Ovary (tissue), 9 donors: Measurements from ENCODE around the gene HIF3A. TPM values are rescaled to one million over a fixed set of nuclear protein-coding genes. Genes with fewer than 3 reads are reported as not detected.

ENCODE experiments used
- DNase-seq, 5 donors: peaks; one replicate each; pipeline ENCODE4 v3.0.0-alpha.2; 2019 to 2020
- H3K27ac ChIP-seq, 2 donors: fragments of 200-600 bp; one replicate each; pipeline versions ENCODE4 v1.5.1 to v1.8.0; 2019 to 2022
- H3K27me3 ChIP-seq: fragments of 200-600 bp; one replicate; pipeline ENCODE4 v1.8.0; 2022
- H3K36me3 ChIP-seq: fragments of 200-600 bp; sonication (generic); one replicate; pipeline ENCODE4 v1.5.1; 2019
- H3K4me1 ChIP-seq: one replicate; pipeline ENCODE4 v1.8.1; 2013; ENCODE audit warnings: mild to moderate bottlenecking, moderate library complexity; ENCODE audit not compliant: insufficient read depth
- H3K4me3 ChIP-seq: fragments of 200-600 bp; sonication (generic); one replicate; pipeline ENCODE4 v1.5.1; 2017
- H3K9me3 ChIP-seq, 2 donors: fragments of 200-600 bp in 1 of 2; sonication (generic) in 1 of 2; one replicate each; pipeline versions ENCODE4 v1.5.1 to v1.8.1; 2013 to 2019; ENCODE audit warnings: mild to moderate bottlenecking in 1 of 2, moderate library complexity in 1 of 2
- CTCF ChIP-seq, 3 donors: fragments of 450-650 bp in 2 of 3; fragments of 200-600 bp in 1 of 3; IDR thresholded peaks; one replicate each; pipeline versions ENCODE4 v1.5.1 to v1.8.0; 2016 to 2022; ENCODE audit warnings: antibody characterized with exemption in 3 of 3, mild to moderate bottlenecking in 1 of 3
- EP300 ChIP-seq: sonication (generic); formaldehyde crosslinking; IDR thresholded peaks from one replicate; pipeline ENCODE4 v1.6.1; 2017; ENCODE audit warnings: antibody characterized with exemption
- POLR2A ChIP-seq: fragments of 450-650 bp; IDR thresholded peaks from one replicate; pipeline ENCODE4 v1.6.1; 2017; ENCODE audit warnings: antibody characterized with exemption, mild to moderate bottlenecking, moderate library complexity
- WGBS, 3 donors: extraction: QIAGEN DNeasy Blood & Tissue Kit in 1 of 3; methylation state at CpG; one replicate each; pipeline versions ENCODE4 v1.1.5 to v1.1.7; 2013 to 2017; 5-methylcytosine and 5-hydroxymethylcytosine counted together
- intact Hi-C, 4 donors: fragments of 100-400 bp; cut with DNase I; formaldehyde crosslinking; loops; one replicate each; pipeline versions ENCODE4 v1.11.0 to v1.15.1; 2022 to 2023
- polyA plus RNA-seq, 2 donors: library from polyadenylated mRNA; stranded (reverse); fragments of 200-250 nt in 1 of 2; fragments of 350-450 nt in 1 of 2; fragmentation: Illumina TruSeq in 1 of 2; extraction: RNeasy Lipid Tissue Mini Kit (QIAGEN cat#74804) in 1 of 2; gene quantifications; one replicate each; pipeline ENCODE4 v1.2.3, GENCODE V29; 2013 to 2014
- total RNA-seq, 7 donors: library from RNA; depleted of rRNA in 2 of 7; stranded (reverse); fragments of >200 nt in 2 of 7; fragmentation: NEBNext Ultra II Directional in 3 of 7; extraction: Animal tissue kit (Norgen Biotek cat#: 25700) in 3 of 7; gene quantifications; one replicate each; pipeline versions ENCODE4 v1.1.0 to v1.2.4, GENCODE V29; 2016 to 2023
- donor health status: DM: no; HTN: no; CAD: no; lungs with moderate emphysema.
- donor health status: DM: no; HTN: no; CAD: no.
- donor health status: Bipolar disorder and iron deficiency.
- donor health status: DM: yes; HTN: yes; CAD: no.
- donor health status: DM: no; HTN: no; CAD: no.
- donor health status: DM: yes; HTN: yes; CAD: no.

Gene HIF3A
- total and polyA plus RNA-seq, 9 donors = 10.8 to 82.2 (median 40.9) TPM

- no peak for DNase-seq
- intact Hi-C loops = loop anchor here in 1 of 4 donors (5.0 kb wide), 2 partner anchors 42 to 67 kb away; no protein-coding TSS in a partner anchor
- no peaks in the 10 kb centered on the region for H3K9me3 ChIP-seq
- no peak overlapping the region for H3K27ac ChIP-seq
- H3K27me3 ChIP-seq = no peaks in the 10 kb centered on the region
- H3K4me1 ChIP-seq = peaks cover 19% of the 10 kb centered on the region
- no peak overlapping the region for H3K4me3 ChIP-seq
- TF ChIP-seq CTCF (IDR thresholded peaks at IDR 0.05) (no peak), EP300 (no peak), POLR2A (no peak)
- WGBS, 3 donors = 68 to 72% (median 70%) methylated on average over 11 of the region's 11 CpGs
- H3K36me3 ChIP-seq = no peaks in the 10 kb centered on the region
Measured at GRCh38 chr19:46349311-46349993, 52.6 kb downstream of the HIF3A start.

- no peak for DNase-seq
- TF ChIP-seq EP300 = no peak
- no peak for TF ChIP-seq CTCF (IDR thresholded peaks at IDR 0.05)
- TF ChIP-seq POLR2A = no peak
- peak overlapping the region in 1 of 2 donors; percentile 19 for H3K27ac ChIP-seq
- no peaks in the 10 kb centered on the region for H3K9me3 ChIP-seq
- H3K27me3 ChIP-seq = no peaks in the 10 kb centered on the region
- peaks cover 19% of the 10 kb centered on the region for H3K4me1 ChIP-seq
- intact Hi-C loops = loop anchor here in 2 of 4 donors (10.0 kb wide), 2 partner anchors 55 to 65 kb away; partner anchors contain the start of gene HIF3A (in 1 of the 2)
- H3K4me3 ChIP-seq = no peak overlapping the region
- no peaks in the 10 kb centered on the region for H3K36me3 ChIP-seq
- WGBS, 3 donors = 26 to 33% (median 32%) methylated on average over 8 of the region's 8 CpGs
Measured at GRCh38 chr19:46350029-46350757, 53.4 kb downstream of the HIF3A start.

GRCh38 chr19:46350758-46351159 is 53.9 kb downstream of the HIF3A start:
- H3K27me3 ChIP-seq = no peaks in the 10 kb centered on the region
- no peak for DNase-seq
- TF ChIP-seq CTCF (IDR thresholded peaks at IDR 0.05) (no peak), POLR2A (no peak), EP300 (no peak)
- peaks cover 19% of the 10 kb centered on the region for H3K4me1 ChIP-seq
- WGBS, 3 donors = 27 to 40% (median 32%) methylated on average over 8 of the region's 8 CpGs
- no peaks in the 10 kb centered on the region for H3K36me3 ChIP-seq
- no peak overlapping the region for H3K4me3 ChIP-seq
- no peak overlapping the region for H3K27ac ChIP-seq
- intact Hi-C loops = loop anchor here in 2 of 4 donors (10.0 kb wide), 2 partner anchors 56 to 66 kb away; partner anchors contain the start of gene HIF3A (in 1 of the 2)
- H3K9me3 ChIP-seq = no peaks in the 10 kb centered on the region

- H3K4me1 ChIP-seq = peaks cover 19% of the 10 kb centered on the region
- no peaks in the 10 kb centered on the region for H3K36me3 ChIP-seq
- no peaks in the 10 kb centered on the region for H3K9me3 ChIP-seq
- no peak overlapping the region for H3K27ac ChIP-seq
- TF ChIP-seq CTCF (IDR thresholded peaks at IDR 0.05) (no peak), POLR2A (no peak), EP300 (no peak)
- 39 to 51% (median 46%) methylated on average over 18 of the region's 18 CpGs for WGBS, 3 donors
- no peaks in the 10 kb centered on the region for H3K27me3 ChIP-seq
- H3K4me3 ChIP-seq = no peak overlapping the region
- intact Hi-C loops = loop anchor here in 2 of 4 donors (10.0 kb wide), 2 partner anchors 57 to 67 kb away; partner anchors contain the start of gene HIF3A (in 1 of the 2)
- DNase-seq = peak in 1 of 5 donors; percentile 57
Measured at GRCh38 chr19:46351241-46352041, 54.6 kb downstream of the HIF3A start.
